Activated CD8-positive, alpha-beta memory T cell treated with anti-CD3 and anti-CD28 coated beads for 36 hours (primary cell): ENCODE data around the gene TRAF1. TPM values are rescaled to one million over a fixed set of nuclear protein-coding genes. Genes with fewer than 3 reads are reported as not detected.
"Not testable (repeated sequence)": the region's sequence is repeated elsewhere in the genome, so short reads cannot be mapped to it uniquely, and the experiment has no call there.

ENCODE experiments used
- CTCF ChIA-PET: fragments of 350-600 bp; sonication (Branson Sonifier 250); formaldehyde crosslinking; loops from one replicate; lab custom pipeline; 2021; ENCODE audit warnings: antibody characterized with exemption; lab: Charles Lee
- POLR2A ChIA-PET: fragments of 350-600 bp; sonication (Branson Sonifier 250); formaldehyde crosslinking; loops from one replicate; lab custom pipeline; 2021; ENCODE audit warnings: antibody characterized with exemption; lab: Charles Lee
- total RNA-seq, 2 experiments: library from RNA; stranded (reverse); gene quantifications; one replicate each; pipeline ENCODE4 v1.2.3, GENCODE V29; 2021

TRAF1 gene, protein sequence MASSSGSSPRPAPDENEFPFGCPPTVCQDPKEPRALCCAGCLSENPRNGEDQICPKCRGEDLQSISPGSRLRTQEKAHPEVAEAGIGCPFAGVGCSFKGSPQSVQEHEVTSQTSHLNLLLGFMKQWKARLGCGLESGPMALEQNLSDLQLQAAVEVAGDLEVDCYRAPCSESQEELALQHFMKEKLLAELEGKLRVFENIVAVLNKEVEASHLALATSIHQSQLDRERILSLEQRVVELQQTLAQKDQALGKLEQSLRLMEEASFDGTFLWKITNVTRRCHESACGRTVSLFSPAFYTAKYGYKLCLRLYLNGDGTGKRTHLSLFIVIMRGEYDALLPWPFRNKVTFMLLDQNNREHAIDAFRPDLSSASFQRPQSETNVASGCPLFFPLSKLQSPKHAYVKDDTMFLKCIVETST
- 100 to 1,000 TPM; 260 to 261 TPM for total RNA-seq

DNA sequence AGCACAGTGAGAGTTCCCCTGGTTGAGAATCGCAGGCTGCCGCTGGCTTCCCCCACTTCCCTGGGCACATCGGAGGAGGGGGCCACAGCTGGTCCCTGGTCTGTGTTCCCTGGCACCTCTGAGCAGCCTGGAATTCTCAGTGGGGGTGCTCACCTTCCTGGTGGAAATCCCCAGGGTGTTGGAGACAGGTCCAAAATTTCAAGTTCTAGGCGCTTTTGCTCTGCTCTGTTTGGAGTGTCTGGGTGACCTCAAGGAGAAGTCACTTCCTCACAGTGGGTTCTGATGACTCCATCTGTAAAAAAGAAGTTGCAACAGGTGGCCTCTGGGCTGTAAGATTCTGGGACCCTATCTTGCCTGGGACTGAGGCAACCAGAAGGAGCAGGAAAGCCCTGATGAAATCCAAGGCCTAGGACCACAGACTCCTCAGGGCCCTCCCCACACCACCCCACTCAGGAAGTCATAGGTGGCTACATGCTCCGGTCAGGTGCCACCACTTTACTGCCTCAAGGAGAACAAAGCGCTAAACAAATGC, at the start of gene TRAF1:
Gene TRAF1, minus strand, starts transcription at position 400 of the 532 bp plus-strand sequence. CDS start 721 bp downstream, outside the sequence.
- ChIA-PET CTCF (interaction anchor here (0.7 to 3.8 kb wide), 9 partner anchors 8 to 80 kb away, joined by 3 to 15 read pairs (median 7); no protein-coding TSS in a partner anchor), POLR2A (interaction anchor here (0.5 to 4.2 kb wide), 20 partner anchors 9 to 211 kb away, joined by 3 to 46 read pairs (median 4); partner anchors contain the start of genes FBXW2 and PHF19)

DNA sequence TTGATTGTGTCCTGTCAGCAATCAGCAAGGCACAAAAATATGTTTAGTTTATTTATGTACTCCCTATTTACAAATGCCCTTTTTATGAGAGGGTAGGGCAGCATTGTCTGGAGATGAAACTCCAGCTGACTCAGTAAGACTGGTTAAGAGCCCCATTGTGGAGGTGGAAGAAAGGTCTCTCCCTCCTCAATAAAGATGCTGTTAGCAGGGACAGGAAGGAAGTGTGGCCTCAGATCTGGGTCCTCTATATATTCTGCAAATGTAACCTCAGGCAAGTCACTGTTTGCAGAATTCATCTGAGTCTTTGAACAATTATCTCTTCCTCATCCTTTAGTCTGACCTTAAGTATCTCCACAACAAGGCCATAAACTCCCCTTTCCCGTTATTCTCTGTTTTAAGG, 48.3 kb upstream of the TRAF1 start:
- POLR2A ChIA-PET: no interaction called here
- CTCF ChIA-PET: no interaction called here

DNA sequence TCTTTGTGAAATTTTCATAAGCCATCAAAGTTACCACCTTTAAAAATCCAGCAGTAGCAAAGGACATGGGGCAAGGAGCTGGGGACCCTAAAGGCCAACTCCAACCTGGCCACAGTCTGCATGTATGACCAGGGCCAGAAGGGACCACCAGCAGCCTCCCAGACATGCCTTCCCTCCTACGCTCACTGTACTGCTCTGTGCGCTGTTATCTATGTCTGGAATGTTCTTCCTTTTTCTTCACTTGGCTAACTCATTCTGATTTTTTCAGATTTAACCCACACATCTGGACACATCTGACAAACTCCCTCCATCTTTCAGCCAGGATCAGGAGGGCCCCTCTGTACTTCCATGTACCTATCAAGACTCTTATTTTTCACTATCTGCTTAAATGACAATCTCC, 47.6 kb upstream of the TRAF1 start:
- POLR2A ChIA-PET: no interaction called here
- CTCF ChIA-PET: no interaction called here

DNA sequence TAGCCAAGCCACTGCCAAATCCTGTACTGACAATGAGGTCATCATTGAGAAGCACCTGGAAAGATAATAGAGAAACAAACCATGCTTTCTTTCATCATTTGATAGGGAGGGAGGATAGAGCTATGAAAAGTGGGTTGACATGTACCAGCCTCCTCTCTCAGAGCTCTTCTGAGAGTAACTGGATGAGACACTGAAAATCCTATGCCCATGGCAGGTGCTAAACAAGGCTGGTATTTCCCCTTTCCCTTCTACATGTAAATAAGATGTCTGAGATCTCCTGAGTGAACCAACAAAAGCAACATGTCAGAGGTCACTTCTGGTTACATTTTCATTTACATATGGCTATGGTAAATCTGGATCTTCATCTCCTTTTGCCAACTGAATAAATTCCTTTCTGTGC, 45.3 kb upstream of the TRAF1 start:
- ChIA-PET CTCF (interaction anchor here (0.7 kb wide), 1 partner anchor 9 kb away, joined by 4 read pairs; no protein-coding TSS in a partner anchor), POLR2A (no interaction called here)

DNA sequence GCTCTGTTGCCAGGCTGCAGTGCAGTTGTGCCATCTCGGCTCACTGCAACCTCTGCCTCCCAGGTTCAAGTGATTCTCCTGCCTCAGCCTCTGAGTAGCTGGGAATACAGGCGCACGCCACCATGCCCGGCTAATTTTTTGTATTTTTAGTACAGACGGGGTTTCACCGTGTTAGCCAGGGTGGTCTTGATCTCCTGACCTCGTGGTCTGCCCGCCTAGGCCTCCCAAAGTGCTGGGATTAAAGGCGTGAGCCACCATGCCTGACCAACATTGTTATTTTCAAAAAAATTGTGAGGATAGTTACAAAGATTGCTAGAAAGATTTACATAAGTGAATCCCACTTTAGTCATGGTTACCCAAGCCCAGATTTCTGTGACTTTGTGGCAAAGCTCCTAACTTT, 44.9 kb upstream of the TRAF1 start:
- CTCF ChIA-PET: interaction anchor here (0.7 kb wide), 1 partner anchor 10 kb away, joined by 4 read pairs; no protein-coding TSS in a partner anchor
- POLR2A ChIA-PET: not testable (repeated sequence)

DNA sequence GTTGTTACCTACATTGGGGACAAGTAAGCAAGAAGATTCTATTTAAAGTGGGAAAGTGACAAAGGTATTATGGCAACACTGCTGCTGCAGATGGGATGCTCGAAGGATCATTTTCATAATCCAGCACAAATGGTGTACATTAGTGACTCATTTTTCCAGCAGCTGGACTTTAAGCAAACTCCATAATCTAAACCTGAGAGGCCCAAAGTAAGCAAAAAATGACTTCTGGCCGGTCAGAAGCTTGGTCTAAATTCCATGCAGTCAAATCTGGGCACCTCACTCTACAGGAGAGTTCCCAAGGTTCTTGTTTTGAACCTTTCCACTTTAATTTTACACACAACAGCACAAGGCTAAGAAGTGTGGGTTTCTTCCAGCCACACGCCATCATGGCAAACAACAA, 43.6 kb upstream of the TRAF1 start:
- CTCF ChIA-PET: no interaction called here
- POLR2A ChIA-PET: no interaction called here

DNA sequence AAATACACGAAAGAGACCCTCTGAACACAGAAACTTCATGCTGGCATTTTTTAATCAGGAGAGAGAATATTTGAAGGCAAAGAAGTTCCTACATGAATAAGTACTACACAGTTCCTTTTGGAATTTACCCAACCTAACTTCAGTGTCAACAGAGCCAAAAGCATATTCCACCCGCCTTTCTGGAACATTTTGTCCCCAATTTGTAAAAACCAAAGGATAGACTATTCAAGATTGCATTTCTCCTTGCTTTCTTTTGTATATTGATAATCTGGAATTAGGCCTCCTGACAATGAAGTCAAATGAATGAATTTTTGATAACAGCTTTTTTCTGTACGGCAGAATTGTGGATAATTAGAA, 39.4 kb upstream of the TRAF1 start:
- POLR2A ChIA-PET: no interaction called here
- CTCF ChIA-PET: no interaction called here

DNA sequence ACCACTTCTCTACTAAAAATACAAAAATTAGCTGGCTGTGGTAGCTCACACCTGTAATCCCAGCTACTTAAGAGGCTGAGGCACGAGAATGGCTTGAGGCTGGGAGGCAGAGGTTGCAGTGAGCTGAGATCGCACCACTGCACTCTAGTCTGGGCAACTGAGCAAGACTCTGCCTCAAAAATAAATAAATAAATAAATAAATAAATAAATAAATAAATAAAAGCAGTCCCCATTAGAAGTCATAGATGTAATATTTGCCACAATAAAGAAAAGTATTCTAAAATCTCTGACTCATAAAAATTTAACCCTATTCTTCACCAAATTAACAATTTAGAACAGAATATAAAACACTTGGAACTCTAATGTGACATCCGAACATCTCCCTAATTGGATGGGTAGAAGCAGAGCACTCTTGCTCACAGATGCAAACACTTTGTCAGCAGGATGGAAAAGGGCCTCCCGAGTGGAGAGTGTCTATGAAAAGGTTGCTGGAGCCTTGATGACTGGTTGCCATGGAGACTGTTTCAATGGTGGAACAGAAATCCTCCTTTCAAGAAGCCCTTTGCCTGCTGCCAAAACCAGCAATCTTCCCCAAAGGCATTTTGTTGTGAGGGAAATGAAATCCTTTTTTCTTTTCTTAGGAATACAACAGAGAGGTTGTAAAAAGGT, 38.9 kb upstream of the TRAF1 start:
- CTCF ChIA-PET: no interaction called here
- POLR2A ChIA-PET: no interaction called here

DNA sequence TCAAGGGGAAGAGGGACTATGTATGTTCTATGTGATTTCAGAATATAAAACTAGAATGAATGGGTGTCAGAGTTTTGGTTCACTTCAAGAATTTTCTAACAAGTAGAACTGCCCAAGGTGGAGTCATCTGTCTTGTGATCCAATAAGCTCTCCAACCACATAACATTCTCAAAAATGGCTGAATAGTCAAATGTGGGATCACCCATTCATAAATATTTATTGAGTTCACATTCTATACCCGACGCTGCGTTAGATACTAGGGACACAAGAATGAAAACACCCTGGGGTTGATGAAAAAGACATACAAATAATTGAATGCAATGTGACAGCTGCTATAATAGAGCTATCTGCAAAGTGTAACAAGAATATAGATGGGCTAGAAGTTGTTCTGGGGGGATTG, 35.3 kb upstream of the TRAF1 start:
- POLR2A ChIA-PET: interaction anchor here (0.6 kb wide), 1 partner anchor 62 kb away, joined by 4 read pairs; no protein-coding TSS in a partner anchor
- CTCF ChIA-PET: no interaction called here

DNA sequence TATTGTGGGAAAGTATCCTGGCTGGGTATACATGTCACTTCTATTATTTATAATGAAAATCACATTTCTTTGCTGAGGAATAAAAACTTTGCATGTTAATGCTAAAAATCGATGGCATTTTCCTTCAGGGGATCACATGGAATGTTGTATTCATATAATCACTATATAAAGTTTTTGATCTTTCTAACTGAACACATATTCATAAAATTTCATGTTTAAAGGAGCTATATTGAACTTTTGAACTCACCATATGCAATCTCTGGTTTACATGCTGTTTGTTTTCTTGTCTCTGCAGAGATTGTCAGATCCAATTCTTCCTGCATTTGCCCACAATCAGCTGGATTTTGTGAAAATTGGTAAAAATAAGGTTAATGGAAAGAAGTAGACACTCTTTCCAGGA, 33.4 kb upstream of the TRAF1 start:
- ChIA-PET POLR2A (no interaction called here), CTCF (no interaction called here)

DNA sequence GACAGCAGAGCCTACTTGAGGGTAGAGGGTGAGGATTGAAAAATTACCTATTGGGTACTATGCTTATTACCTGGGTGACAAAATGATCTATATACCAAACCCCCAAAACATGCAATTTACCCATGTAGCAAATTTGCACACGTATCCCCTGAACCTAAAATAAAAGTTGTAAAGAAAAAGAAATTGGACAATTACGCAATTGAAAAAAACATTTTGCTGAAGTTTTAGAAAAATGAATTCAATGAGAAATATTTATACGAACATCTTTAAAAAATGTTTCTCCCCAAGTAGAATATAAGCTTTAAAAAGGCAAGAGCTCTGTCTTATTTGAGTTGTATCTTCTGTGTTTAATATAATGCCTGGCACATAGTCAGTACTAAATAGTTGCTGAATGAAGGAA, 30.3 kb upstream of the TRAF1 start:
- CTCF ChIA-PET: no interaction called here
- POLR2A ChIA-PET: no interaction called here

DNA sequence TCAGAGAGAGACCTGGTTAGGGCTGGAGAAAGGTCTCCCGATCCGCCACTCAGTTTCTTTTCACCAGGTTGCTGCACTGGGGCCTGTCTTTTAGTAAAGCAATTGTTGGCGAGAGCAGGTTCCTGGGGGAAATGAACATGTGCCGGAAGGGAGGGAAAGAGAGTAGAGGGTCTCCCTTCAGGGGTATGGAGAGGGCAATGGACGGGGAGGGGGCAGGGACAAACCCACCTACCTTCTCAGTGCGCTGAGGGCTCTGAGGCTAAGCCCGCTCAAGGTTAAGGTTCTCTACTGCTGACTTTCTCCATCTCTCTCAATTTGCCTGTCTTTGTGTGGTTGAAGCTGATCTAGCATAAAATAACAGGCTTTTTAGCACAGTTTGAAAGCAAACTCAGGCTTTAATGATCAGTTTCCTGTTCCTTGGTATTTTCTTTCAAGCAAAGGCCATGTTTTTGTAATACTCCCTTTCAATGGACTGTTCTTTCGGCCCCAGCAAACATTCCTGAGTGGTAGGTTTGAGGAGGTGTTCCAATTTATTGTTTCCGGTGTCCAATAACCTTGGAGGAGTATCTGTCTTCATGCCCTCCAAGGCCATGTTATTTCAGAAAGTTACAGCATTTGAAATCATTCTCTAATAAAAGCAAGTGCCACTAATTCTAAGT, 25.5 kb upstream of the TRAF1 start:
- ChIA-PET POLR2A (no interaction called here), CTCF (no interaction called here)

DNA sequence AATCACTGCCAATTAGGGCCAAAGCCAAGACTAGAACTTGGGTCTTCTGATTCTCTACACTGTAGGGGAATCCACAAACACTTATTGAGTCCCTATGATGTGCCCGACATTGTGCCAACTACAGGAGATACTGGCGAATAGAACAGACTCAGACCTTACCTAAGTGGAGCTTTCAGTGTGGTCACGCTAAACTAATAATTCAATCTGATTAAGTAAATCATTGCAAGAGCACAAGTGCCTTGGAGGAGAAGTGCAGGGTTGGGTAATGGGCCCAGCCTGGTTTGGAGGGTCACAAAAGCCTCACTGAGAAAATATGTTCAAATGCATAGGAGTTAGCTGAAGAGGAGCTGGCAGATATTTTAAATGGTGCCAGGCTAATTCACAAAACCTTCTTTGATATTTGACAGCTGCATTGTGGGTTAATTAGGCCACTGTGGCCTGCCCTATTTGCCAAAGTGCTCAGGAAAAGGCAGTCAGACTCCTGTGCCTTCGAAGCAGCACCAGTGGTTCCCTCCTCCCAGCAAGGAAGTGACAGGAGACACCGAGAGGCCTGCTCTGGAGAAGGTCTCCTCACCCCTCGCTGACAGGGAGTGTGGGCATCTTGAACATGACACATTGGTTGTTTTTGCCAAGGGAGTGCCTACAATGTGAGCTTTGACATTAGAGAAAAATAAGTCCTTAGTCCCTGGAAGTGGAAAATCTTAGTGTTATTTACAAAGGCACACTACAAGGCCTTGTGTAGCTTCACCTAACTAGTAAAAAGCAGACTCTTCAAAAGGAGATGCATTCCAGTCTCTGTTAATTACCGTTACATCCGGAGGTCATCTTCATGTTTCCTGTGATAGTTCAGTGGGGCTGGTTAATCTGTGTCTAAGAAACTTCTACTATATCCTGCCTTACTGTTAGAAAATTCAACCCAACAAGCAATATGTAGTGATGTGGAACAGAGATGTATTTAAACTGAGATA, 24.1 kb upstream of the TRAF1 start:
- ChIA-PET CTCF (interaction anchor here (0.6 to 1.2 kb wide), 3 partner anchors 14 to 251 kb away, joined by 3 to 5 read pairs (median 3); partner anchors contain the start of gene RAB14), POLR2A (no interaction called here)

DNA sequence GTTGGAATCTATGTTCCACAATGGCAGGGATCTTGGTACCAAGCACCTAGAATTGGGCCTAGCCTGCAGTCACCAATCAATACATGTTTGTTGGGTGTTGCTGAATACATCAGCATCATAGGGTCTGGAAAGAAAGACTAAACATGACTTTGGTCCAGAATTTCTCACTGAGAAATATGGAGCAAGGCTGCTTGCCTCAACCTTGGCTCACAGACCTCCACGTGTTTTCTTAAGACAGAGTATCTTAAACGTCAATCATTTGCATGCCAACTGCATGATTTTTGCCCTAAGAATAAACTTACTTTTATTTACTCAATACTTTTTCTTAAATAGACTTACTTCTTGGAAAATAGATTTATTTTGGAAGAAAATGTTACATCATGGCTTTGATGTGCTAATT, 22.7 kb upstream of the TRAF1 start:
- CTCF ChIA-PET: no interaction called here
- POLR2A ChIA-PET: no interaction called here

DNA sequence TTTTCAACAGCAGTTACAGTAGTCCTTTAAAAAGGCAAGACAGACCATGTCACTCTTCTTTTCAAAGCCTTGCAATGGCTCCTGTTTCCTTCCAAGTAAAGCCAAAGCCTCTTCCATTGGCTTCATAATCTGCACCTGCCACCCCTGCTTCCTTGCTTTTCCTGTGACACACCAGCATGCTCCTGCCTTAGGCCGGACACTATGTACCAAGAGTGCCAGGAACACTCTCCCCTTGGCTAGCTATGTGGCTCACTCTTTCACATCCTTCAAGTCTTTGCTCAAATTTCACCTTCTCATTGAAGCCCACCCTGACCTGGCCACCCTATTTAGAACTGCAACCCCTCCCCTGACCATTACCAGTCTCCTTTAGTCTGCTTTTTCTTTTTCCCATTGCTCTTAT, 22.2 kb upstream of the TRAF1 start:
- CTCF ChIA-PET: no interaction called here
- POLR2A ChIA-PET: no interaction called here

DNA sequence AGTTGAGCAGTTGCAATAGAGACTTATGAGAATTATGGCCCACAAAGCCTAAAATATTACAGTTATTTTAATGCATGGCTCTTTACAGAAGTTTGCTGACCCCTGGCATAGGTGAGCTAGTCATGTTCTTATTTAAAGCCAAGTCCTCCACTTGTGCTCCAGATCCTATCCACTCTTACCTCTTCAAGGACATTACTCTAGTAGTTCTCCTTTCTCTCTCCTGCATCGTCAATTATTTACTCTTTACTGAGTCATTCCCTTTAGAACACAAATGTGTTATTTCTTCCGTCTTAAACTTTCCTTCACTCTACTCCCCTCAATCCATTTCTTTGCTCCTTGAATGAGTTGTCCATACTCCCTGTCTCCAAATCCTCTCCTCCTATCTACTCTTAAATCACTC, 20.6 kb upstream of the TRAF1 start:
- POLR2A ChIA-PET: no interaction called here
- CTCF ChIA-PET: no interaction called here

DNA sequence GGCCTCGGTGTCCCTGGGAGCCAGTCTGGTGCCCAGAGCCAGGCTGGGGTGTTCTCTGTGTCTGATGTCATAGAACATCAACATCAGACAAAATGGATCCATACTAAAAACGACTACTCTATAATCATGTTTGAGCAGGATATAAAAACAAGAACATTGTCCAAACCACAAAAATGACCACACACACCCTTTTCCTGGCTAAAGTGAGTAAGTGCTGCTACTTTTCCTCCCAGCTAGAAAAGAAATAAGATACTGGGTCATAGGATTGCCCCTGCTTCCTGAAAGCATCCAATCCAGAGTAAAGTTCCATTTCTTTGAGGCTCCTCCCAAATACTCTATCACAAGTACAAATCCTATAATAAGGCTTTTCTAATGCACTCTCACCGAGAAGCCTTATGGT, 19.7 kb upstream of the TRAF1 start:
- ChIA-PET CTCF (no interaction called here), POLR2A (no interaction called here)

DNA sequence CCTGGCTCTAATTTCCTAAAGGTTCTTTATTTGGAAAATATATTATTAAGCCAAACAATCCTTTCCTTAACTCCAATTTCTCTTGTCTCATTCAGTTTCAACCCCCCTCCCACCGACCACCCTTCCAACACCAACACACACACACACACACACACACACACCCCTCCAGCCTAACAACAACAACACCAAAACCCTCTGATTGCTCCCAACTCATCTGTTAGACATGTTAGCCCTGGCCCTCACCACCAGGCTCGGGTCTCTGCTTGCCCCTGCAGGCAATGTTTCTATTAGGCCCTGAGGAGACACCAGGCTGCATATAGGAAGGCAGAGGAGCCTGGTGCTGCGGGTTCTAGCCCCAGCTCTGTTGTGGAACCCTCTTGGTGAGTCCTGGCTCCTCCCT, 18.4 kb upstream of the TRAF1 start:
- CTCF ChIA-PET: interaction anchor here (1.3 to 1.6 kb wide), 2 partner anchors 37 to 189 kb away, joined by 3 read pairs; no protein-coding TSS in a partner anchor
- POLR2A ChIA-PET: no interaction called here

DNA sequence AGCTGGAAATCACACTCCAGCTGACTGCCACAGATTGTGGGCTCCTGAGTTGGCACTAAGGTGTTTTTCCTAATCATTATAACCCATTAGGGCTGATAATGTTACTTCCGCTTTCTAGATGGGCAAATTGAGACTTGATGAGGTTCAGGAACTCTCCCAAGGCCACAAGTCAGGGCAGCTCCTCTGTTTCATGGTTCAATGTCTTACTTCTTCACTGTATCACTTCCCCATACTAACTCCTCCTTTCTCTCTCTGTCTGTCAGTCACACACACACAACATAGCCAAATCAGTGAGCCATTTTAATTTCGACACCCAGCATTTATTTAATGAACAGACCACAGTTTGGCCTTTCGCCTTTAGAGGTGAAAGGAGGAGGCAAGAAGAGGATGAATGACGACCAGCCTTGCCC, 17.8 kb upstream of the TRAF1 start:
- POLR2A ChIA-PET: no interaction called here
- CTCF ChIA-PET: interaction anchor here (1.3 to 1.6 kb wide), 2 partner anchors 37 to 188 kb away, joined by 3 read pairs; no protein-coding TSS in a partner anchor
